Fibroblast of lung (primary cell): ENCODE data around the gene CASP12.

ENCODE experiments used
- EZH2 ChIP-seq: IDR thresholded peaks from 2 replicates; pipeline ENCODE4 v1.5.1; 2012; ENCODE audit warnings: low read length, control low read depth, mild to moderate bottlenecking; ENCODE audit errors: missing control alignments
- TF ChIP-seq, protein P1 (sequence below), 2 donors: IDR thresholded peaks in 1 of 2; conservative IDR thresholded peaks in 1 of 2; 1 replicate in 1 of 2; 2 replicates in 1 of 2; pipeline ENCODE4 v1.5.1; 2011 to 2012; ENCODE audit warnings: low read length in 2 of 2, control low read depth in 1 of 2, inconsistent platforms in 1 of 2, low read depth in 1 of 2, mild to moderate bottlenecking in 1 of 2

- TF ChIP-seq, protein P1, sequence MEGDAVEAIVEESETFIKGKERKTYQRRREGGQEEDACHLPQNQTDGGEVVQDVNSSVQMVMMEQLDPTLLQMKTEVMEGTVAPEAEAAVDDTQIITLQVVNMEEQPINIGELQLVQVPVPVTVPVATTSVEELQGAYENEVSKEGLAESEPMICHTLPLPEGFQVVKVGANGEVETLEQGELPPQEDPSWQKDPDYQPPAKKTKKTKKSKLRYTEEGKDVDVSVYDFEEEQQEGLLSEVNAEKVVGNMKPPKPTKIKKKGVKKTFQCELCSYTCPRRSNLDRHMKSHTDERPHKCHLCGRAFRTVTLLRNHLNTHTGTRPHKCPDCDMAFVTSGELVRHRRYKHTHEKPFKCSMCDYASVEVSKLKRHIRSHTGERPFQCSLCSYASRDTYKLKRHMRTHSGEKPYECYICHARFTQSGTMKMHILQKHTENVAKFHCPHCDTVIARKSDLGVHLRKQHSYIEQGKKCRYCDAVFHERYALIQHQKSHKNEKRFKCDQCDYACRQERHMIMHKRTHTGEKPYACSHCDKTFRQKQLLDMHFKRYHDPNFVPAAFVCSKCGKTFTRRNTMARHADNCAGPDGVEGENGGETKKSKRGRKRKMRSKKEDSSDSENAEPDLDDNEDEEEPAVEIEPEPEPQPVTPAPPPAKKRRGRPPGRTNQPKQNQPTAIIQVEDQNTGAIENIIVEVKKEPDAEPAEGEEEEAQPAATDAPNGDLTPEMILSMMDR (conservative IDR thresholded peaks at IDR 0.05 in 1 of 2, IDR thresholded peaks at IDR 0.05 in 1 of 2; ENCODE audit: low read depth in 1 of 2, low read length in 2 of 2), result no peak
- TF ChIP-seq EZH2, result no peak
These were observed 28.7 kb upstream of the CASP12 start for GRCh38 chr11:104926771-104927611.
